OCI-LY3 (cell line): Measurements from ENCODE around the gene ERF.
A peak's percentile ranks its signal among the peaks of the same experiment; 100 is the strongest.

Source experiments
- H2AFZ ChIP-seq: fragments of 200-600, 300-600 bp; shearing (Covaris generic); 2 replicates; pipeline ENCODE4 v1.6.0; 2014; ENCODE audit warnings: antibody characterized with exemption, low read depth, low read length
- H3K27ac ChIP-seq: fragments of 200-600, 300-600 bp; sonication (generic); 2 replicates; pipeline ENCODE4 v1.5.1; 2014; ENCODE audit warnings: mild to moderate bottlenecking, low read length, moderate library complexity, mixed read lengths
- H3K27me3 ChIP-seq: fragments of 200-600, 300-600 bp; sonication (generic); 2 replicates; pipeline ENCODE4 v1.6.1; 2014; ENCODE audit warnings: low read depth, low read length, mixed read lengths
- H3K36me3 ChIP-seq: fragments of 200-600, 300-600 bp; sonication (generic); replicated peaks from 2 replicates; pipeline ENCODE3; 2014; ENCODE audit warnings: low read depth, low read length, mixed read lengths
- H3K4me1 ChIP-seq: fragments of 300-600, 200-600 bp; sonication (generic); 2 replicates; pipeline ENCODE4 v1.6.1; 2014; ENCODE audit warnings: low read length, mixed read lengths
- H3K4me2 ChIP-seq: fragments of 200-600, 300-600 bp; sonication (generic); 2 replicates; pipeline ENCODE4 v1.6.1; 2014; ENCODE audit warnings: low read length, mixed read lengths
- H3K4me3 ChIP-seq: fragments of 300-600, 200-600 bp; sonication (generic); 2 replicates; pipeline ENCODE4 v1.5.1; 2014; ENCODE audit warnings: antibody characterized with exemption, mild to moderate bottlenecking, low read length, moderate library complexity
- H3K79me2 ChIP-seq: fragments of 300-600, 200-600 bp; shearing (Covaris generic); 2 replicates; pipeline ENCODE4 v1.6.1; 2014; ENCODE audit warnings: mild to moderate bottlenecking, low read length, mixed read lengths
- H3K9ac ChIP-seq: fragments of 300-600, 200-600 bp; shearing (Covaris generic); 2 replicates; pipeline ENCODE4 v1.6.0; 2014; ENCODE audit warnings: mild to moderate bottlenecking, low read length, moderate library complexity
- H3K9me3 ChIP-seq: fragments of 200-600, 300-600 bp; shearing (Covaris generic); 2 replicates; pipeline ENCODE4 v1.6.1; 2014; ENCODE audit warnings: low read length, mixed read lengths; ENCODE audit not compliant: insufficient read depth
- H4K20me1 ChIP-seq: fragments of 200-600, 300-600 bp; sonication (generic); 2 replicates; pipeline ENCODE4 v1.6.1; 2016; ENCODE audit warnings: low read length, mixed read lengths; ENCODE audit not compliant: insufficient read depth
- CTCF ChIP-seq: fragments of 200-600, 300-600 bp; sonication (generic); IDR thresholded peaks from 2 replicates; pipeline ENCODE4 v1.5.1; 2014; ENCODE audit warnings: antibody characterized with exemption, low read length, low read depth
- EZH2phosphoT487 ChIP-seq: fragments of 200-600 bp; shearing (Covaris generic); IDR thresholded peaks from 2 replicates; pipeline ENCODE4 v1.6.1; 2018; ENCODE audit warnings: antibody characterized with exemption, mixed run types, low read depth

The ERF gene

GRCh38 chr19:42252365-42253244 lies 2.3 kb downstream of the ERF start:
- peak overlapping the region; percentile 93 for H3K4me3 ChIP-seq
- H3K27ac ChIP-seq: peak overlapping the region; percentile 65
- peak overlapping the region; percentile 97 for H3K4me2 ChIP-seq
- no peak overlapping the region for H2AFZ ChIP-seq
- H3K9me3 ChIP-seq: no peaks in the 10 kb centered on the region
- H3K79me2 ChIP-seq: peaks cover 55% of the 10 kb centered on the region
- peaks cover 7% of the 10 kb centered on the region for H3K36me3 ChIP-seq
- peaks cover 31% of the 10 kb centered on the region for H4K20me1 ChIP-seq
- peaks cover 11% of the 10 kb centered on the region; the same call in 1 of the 2 replicates for H3K27me3 ChIP-seq
- no peak for TF ChIP-seq CTCF
- TF ChIP-seq EZH2phosphoT487: no peak
- H3K4me1 ChIP-seq: peaks cover 17% of the 10 kb centered on the region
- peak overlapping the region; percentile 83 for H3K9ac ChIP-seq

- peaks cover 31% of the 10 kb centered on the region for H4K20me1 ChIP-seq
- H3K36me3 ChIP-seq: peaks cover 13% of the 10 kb centered on the region
- peaks cover 9% of the 10 kb centered on the region; the same call in 1 of the 2 replicates for H3K27me3 ChIP-seq
- no peak overlapping the region for H2AFZ ChIP-seq
- peaks cover 22% of the 10 kb centered on the region for H3K4me1 ChIP-seq
- H3K4me2 ChIP-seq: no peak overlapping the region
- no peaks in the 10 kb centered on the region for H3K9me3 ChIP-seq
- H3K27ac ChIP-seq: no peak overlapping the region
- H3K4me3 ChIP-seq: no peak overlapping the region
- no peak overlapping the region for H3K9ac ChIP-seq
- H3K79me2 ChIP-seq: peaks cover 55% of the 10 kb centered on the region
- TF ChIP-seq EZH2phosphoT487 (no peak), CTCF (no peak)
These were observed 3.2 kb downstream of the ERF start for GRCh38 chr19:42251572-42252358.

DNA sequence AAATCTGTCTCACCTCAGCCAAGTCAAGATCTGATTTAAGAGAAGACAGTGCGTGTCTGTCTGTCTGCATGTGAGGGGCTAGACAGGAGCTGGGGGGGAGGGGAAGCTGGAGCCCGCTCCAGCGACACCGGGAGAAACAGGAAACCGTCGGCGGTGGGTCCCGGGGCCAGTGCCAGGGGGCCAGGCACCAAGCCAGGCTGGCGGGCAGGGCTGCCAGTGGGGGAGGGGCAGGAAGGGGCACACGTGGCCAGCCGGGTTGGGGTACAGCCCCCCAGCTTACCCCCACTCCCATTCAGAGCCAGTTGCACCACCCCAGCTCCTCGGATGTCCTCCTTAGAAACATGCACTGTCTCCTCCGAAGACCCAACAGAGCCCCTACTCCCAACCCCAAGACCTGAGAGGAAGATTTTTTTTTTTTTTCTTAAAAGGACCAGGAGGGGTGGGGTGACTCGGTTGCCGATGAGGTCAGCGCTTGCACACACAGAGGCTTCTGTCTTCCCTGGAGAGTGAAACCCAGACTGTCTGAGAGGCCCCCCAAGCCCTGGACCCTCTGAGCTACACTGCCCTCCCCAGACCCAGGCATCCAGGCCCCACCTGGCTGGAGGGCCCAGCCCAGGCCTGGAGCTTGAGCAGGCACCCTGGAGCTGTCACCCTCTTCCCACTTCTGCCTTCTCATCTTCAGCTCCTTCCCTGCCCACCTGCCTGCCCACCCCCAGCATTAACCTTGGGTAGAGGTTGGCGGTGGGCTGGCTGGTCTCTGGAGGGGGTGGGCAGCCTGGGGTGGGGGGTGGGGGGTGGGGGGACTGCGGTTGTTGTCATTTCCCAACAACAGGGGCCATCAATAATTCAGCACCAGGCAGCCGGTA lies 4.0 kb downstream of the ERF start:
- H3K9ac ChIP-seq: no peak overlapping the region
- peaks cover 29% of the 10 kb centered on the region for H3K4me1 ChIP-seq

More for the DNA sequence above, 4.0 kb downstream of the ERF start:
- Histone ChIP-seq H3K9me3 (no peaks in the 10 kb centered on the region), H3K27me3 (0 out of 2 replicates have a peak, but pooled peaks cover 2% of the 10 kb centered on the region), H2AFZ (no peak overlapping the region), H3K4me3 (no peak overlapping the region), H3K36me3 (peaks cover 17% of the 10 kb centered on the region), H3K79me2 (peaks cover 55% of the 10 kb centered on the region), H3K27ac (no peak overlapping the region), H4K20me1 (peaks cover 31% of the 10 kb centered on the region), H3K4me2 (no peak overlapping the region)
- TF ChIP-seq CTCF (no peak), EZH2phosphoT487 (no peak)
